ENCODE results near the gene WDR53. TPM values are rescaled to one million over a fixed set of nuclear protein-coding genes. Genes with fewer than 3 reads are reported as not detected.
"Not testable (repeated sequence)": the region's sequence is repeated elsewhere in the genome, so short reads cannot be mapped to it uniquely, and the experiment has no call there.

WDR53 gene
- total RNA-seq, 1 donor from 2014 or later = 12.2 TPM

DNA sequence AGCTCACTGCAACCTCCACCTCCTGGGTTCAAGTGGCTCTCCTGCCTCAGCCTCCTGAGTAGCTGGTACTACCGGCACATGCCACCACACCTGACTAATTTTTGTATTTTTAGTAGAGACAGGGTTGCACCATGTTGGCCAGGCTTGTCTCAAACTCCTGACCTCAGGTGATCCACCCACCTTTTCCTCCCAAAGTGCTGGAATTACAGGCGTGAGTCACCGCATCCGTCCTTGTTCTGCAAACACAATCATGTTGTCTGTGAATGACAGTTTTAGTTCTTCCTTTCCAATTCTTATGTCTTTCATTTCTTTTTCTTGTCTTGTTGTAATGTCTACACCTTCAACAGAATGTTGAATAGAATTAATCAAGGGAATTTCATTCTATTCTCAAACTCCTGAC is 36.9 kb downstream of the WDR53 start:
- Mint-ChIP-seq H3K36me3 (ENCODE audit: low read depth) (peaks cover 2% of the 10 kb centered on the region), H3K27me3 (ENCODE audit: low read depth) (no peaks in the 10 kb centered on the region), H3K4me3 (ENCODE audit: unreplicated experiment) (no peak overlapping the region), H3K9me3 (ENCODE audit: low read depth) (peaks cover 8% of the 10 kb centered on the region), H3K27ac (ENCODE audit: unreplicated experiment) (no peak overlapping the region), H3K4me1 (ENCODE audit: low read depth) (peaks cover 10% of the 10 kb centered on the region)
- DNase-seq (ENCODE audit: low spot score) = no peak
- TF ChIP-seq CTCF (IDR thresholded peaks at IDR 0.05) = no peak

- DNase-seq (ENCODE audit: low spot score) = no peak
- Mint-ChIP-seq H3K27me3 (ENCODE audit: low read depth) (no peaks in the 10 kb centered on the region), H3K4me1 (ENCODE audit: low read depth) (peaks cover 10% of the 10 kb centered on the region), H3K9me3 (ENCODE audit: low read depth) (peaks cover 8% of the 10 kb centered on the region), H3K36me3 (ENCODE audit: low read depth) (peaks cover 2% of the 10 kb centered on the region), H3K27ac (ENCODE audit: unreplicated experiment) (peak overlapping the region; percentile 54), H3K4me3 (ENCODE audit: unreplicated experiment) (peak overlapping the region; percentile 68)
- TF ChIP-seq CTCF (IDR thresholded peaks at IDR 0.05) = peak; percentile 94
Observed at GRCh38 chr3:196528639-196529233, 39.6 kb downstream of the WDR53 start.

- H3K4me3 Mint-ChIP-seq (ENCODE audit: unreplicated experiment) = no peak overlapping the region
- DNase-seq (ENCODE audit: low spot score) = no peak
- H3K9me3 Mint-ChIP-seq (ENCODE audit: low read depth) = peaks cover 5% of the 10 kb centered on the region
- H3K36me3 Mint-ChIP-seq (ENCODE audit: low read depth) = no peaks in the 10 kb centered on the region
- H3K4me1 Mint-ChIP-seq (ENCODE audit: low read depth) = peaks cover 5% of the 10 kb centered on the region
- H3K27me3 Mint-ChIP-seq (ENCODE audit: low read depth) = no peaks in the 10 kb centered on the region
- no peak overlapping the region for H3K27ac Mint-ChIP-seq (ENCODE audit: unreplicated experiment)
- no peak for TF ChIP-seq CTCF (IDR thresholded peaks at IDR 0.05)
Observed at GRCh38 chr3:196525141-196525540, 43.2 kb downstream of the WDR53 start.

DNA sequence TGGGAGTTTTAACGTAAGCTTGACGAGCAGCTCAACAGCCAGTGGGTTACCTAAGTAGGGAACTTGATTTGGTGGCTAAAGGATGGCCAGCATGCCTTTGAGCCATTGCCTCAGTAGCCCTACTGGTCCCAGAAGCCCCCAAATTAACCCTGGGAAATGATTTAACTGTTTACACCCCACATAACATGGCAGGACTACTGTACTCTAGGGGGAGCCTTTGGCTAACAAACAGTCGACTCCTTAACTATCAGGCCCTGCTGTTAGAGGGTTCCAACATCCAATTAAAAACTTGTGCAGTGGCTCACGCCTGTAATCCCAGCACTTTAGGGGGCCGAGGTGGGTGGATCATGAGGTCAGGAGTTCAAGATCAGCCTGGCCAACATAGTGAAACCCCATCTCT is 43.8 kb downstream of the WDR53 start:
- no peaks in the 10 kb centered on the region for H3K36me3 Mint-ChIP-seq (ENCODE audit: low read depth)
- no peak overlapping the region for H3K4me3 Mint-ChIP-seq (ENCODE audit: unreplicated experiment)
- no peaks in the 10 kb centered on the region for H3K27me3 Mint-ChIP-seq (ENCODE audit: low read depth)
- H3K4me1 Mint-ChIP-seq (ENCODE audit: low read depth) = peaks cover 5% of the 10 kb centered on the region
- TF ChIP-seq CTCF (IDR thresholded peaks at IDR 0.05) = peak; percentile 55
- H3K27ac Mint-ChIP-seq (ENCODE audit: unreplicated experiment) = no peak overlapping the region
- DNase-seq (ENCODE audit: low spot score) = no peak
- peaks cover 11% of the 10 kb centered on the region for H3K9me3 Mint-ChIP-seq (ENCODE audit: low read depth)

DNA sequence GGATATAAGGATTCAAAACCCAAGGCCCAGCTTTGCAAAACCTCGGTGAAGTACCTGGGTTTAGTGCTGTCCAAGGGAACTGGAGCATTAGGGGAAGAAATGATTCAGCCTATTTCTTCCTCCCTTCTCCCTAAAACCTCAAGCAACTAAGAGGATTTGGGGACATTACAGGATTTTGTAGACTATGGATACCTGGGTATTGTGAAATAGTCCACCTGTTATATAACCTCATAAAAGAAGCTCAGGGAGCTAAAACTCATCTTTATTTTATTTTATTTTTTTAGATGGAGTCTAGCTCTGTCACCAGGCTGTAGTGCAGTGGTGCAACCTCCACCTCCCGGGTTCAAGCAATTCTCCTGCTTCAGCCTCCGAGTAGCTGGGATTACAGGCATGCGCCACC is 44.5 kb downstream of the WDR53 start:
- H3K27me3 Mint-ChIP-seq (ENCODE audit: low read depth) = no peaks in the 10 kb centered on the region
- H3K4me3 Mint-ChIP-seq (ENCODE audit: unreplicated experiment) = no peak overlapping the region
- no peak overlapping the region for H3K27ac Mint-ChIP-seq (ENCODE audit: unreplicated experiment)
- peaks cover 14% of the 10 kb centered on the region for H3K9me3 Mint-ChIP-seq (ENCODE audit: low read depth)
- no peaks in the 10 kb centered on the region for H3K36me3 Mint-ChIP-seq (ENCODE audit: low read depth)
- no peak for TF ChIP-seq CTCF (IDR thresholded peaks at IDR 0.05)
- peaks cover 5% of the 10 kb centered on the region for H3K4me1 Mint-ChIP-seq (ENCODE audit: low read depth)
- DNase-seq (ENCODE audit: low spot score) = no peak

GRCh38 chr3:196521291-196521690 is 47.1 kb downstream of the WDR53 start:
- not testable (repeated sequence) for H3K27ac Mint-ChIP-seq (ENCODE audit: unreplicated experiment); H3K4me1 Mint-ChIP-seq (ENCODE audit: low read depth); H3K36me3 Mint-ChIP-seq (ENCODE audit: low read depth); DNase-seq (ENCODE audit: low spot score); H3K27me3 Mint-ChIP-seq (ENCODE audit: low read depth); H3K4me3 Mint-ChIP-seq (ENCODE audit: unreplicated experiment)
- H3K9me3 Mint-ChIP-seq (ENCODE audit: low read depth) = peaks cover 14% of the 10 kb centered on the region
